IPS-NIHi11 (cell line): Measurements from ENCODE around the gene TRPC4.
"Not testable (repeated sequence)": the region's sequence is repeated elsewhere in the genome, so short reads cannot be mapped to it uniquely, and the experiment has no call there.

ENCODE experiments used
- DNase-seq: peaks from one replicate; pipeline ENCODE4 v3.0.0; 2012; ENCODE audit warnings: mixed read lengths, low spot score

Gene TRPC4

GRCh38 chr13:37601648-37602440 is 267.7 kb downstream of the TRPC4 start:
- no peak for DNase-seq

- DNase-seq, result no peak
These were observed 270.1 kb downstream of the TRPC4 start for GRCh38 chr13:37599519-37599918.

- DNase-seq, result no peak
These were observed 271.0 kb downstream of the TRPC4 start, which contains the start of gene POSTN for GRCh38 chr13:37598597-37598996. Gene POSTN (minus strand): TSS chr13:37598768. CDS start chr13:37598726, 42 bp downstream.

- DNase-seq, result no peak
These were observed 272.0 kb downstream of the TRPC4 start for GRCh38 chr13:37597477-37598025.

GRCh38 chr13:37596805-37597204 is 272.8 kb downstream of the TRPC4 start:
- DNase-seq, result no peak

GRCh38 chr13:37595162-37595561 is 274.4 kb downstream of the TRPC4 start:
- no peak for DNase-seq

- no peak for DNase-seq
These were observed 275.0 kb downstream of the TRPC4 start for GRCh38 chr13:37594550-37594949.

- DNase-seq, result not testable (repeated sequence)
These were observed 280.2 kb downstream of the TRPC4 start for GRCh38 chr13:37589381-37589780.

GRCh38 chr13:37587236-37587635 is 282.3 kb downstream of the TRPC4 start:
- no peak for DNase-seq
